NCI-H446 treated with DMSO at 0.1 percent for 48 hours (cell line): ENCODE data around the gene TTC23.
"Not testable (repeated sequence)": the region's sequence is repeated elsewhere in the genome, so short reads cannot be mapped to it uniquely, and the experiment has no call there.

Source experiments
- DNase-seq: peaks from one replicate; lab custom pipeline; 2025; lab: John Stamatoyannopoulos, UW

The TTC23 gene

GRCh38 chr15:99250001-99250400, 620 bp upstream of the TTC23 start:
- DNase-seq: no peak

DNA sequence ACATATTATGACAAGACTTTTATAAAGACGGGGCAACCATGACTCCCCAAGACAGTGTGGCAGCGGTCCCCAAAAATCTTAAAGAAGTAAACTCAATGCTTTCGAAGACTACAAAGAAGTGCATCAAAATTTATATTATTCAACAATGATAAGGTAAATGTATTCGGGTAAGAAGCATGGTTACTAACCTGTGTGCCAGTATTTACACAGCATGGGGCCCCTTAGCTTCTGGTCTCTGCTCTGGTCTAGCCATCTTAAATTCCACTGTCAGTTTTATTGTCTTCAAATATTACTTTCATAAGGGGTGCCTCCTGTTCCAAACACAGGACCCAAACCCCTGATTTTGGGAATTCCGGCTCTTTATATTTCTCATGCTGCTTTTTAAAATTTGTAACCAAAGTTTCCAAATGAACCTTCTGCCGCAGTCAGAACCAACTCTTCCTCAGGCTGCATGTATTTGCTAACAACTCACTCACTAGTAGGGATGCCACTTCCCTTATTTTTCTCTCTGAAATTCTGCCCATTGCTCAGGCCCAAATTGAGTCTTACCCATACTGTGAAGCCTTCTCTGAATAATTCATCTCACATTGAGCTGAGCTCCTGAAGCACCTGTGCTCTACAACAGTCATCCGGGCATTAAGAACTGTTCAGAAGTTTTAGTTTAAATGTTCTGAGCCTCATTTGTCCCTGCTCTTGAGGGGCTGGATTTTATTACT, 1.2 kb downstream of the TTC23 start:
- no peak for DNase-seq

GRCh38 chr15:99247062-99247461, 2.3 kb downstream of the TTC23 start:
- no peak for DNase-seq

DNA sequence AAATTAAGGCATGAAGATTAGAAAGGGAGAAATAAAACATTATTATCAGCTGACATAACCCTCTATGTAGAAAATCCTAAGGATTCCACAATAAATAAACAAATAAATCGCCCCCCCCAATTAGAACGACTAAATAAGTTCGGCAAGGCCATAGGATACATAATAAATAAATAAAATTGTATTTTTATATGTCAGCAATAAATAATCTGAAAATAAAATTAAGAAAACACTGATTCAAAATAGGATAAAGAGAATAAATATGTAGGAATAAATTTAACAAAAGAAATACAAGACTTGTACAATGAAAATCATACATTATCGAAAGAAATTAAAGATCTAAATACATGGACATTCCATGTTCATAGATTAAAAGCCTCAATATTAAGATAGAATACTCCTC, 5.1 kb downstream of the TTC23 start:
- DNase-seq: no peak

- no peak for DNase-seq
Observed at GRCh38 chr15:99241752-99242151, 7.6 kb downstream of the TTC23 start.

- DNase-seq: no peak
Observed at GRCh38 chr15:99239545-99240198, 9.7 kb downstream of the TTC23 start.

- no peak for DNase-seq
Observed at GRCh38 chr15:99238849-99239248, 10.5 kb downstream of the TTC23 start.

- not testable (repeated sequence) for DNase-seq
Observed at GRCh38 chr15:99234160-99234559, 15.2 kb downstream of the TTC23 start.

DNA sequence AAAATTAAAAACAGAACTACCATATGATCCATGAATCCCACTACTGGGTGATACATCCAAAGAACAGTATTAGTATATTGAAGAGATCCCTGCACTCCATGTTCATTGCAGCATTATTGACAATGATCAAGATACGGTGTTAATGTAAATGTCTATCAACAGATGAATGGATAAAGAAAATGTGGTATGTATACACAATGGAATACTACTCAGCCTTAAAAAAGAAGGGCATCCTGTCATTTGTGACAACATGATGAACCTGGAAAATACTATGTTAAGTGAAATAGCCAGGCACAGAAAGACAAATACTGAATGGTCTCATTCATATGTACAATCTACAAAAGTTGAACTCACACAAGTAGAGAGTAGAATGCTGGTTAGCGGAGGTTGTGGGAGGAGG, 16.6 kb downstream of the TTC23 start:
- DNase-seq: no peak

GRCh38 chr15:99230867-99231266, 18.5 kb downstream of the TTC23 start:
- DNase-seq: no peak

DNA sequence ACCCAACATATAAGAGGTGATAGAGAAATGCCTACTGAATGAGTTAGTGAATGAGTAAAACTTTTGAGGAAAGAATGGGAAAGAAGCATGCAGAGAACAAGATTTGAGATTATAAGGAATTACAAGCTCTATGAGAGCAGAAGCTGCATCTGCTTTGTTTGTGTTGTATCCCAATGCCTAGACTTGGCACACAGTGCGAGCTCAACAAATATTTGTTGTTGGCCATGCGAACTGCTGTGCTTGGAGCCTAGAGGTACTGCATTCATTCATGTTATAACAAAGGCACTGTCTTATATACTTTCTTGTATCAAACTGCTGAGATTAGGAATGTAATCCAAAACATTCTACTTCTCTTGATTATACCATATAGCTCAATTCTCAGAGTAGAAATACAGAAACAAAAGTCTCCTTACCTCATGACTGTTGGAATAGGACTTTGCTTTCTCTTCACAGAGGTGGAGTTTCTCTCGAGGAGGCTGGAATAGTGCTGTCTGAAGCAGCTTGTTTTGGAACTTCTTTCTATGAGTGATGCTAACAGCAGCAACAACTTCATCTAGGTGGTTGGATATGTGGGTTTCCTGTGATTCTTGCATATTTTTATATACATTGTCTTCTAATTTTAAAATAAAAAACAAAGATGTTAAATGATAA, 21.1 kb downstream of the TTC23 start:
- no peak for DNase-seq

GRCh38 chr15:99226802-99227201, 22.6 kb downstream of the TTC23 start:
- DNase-seq: no peak

DNA sequence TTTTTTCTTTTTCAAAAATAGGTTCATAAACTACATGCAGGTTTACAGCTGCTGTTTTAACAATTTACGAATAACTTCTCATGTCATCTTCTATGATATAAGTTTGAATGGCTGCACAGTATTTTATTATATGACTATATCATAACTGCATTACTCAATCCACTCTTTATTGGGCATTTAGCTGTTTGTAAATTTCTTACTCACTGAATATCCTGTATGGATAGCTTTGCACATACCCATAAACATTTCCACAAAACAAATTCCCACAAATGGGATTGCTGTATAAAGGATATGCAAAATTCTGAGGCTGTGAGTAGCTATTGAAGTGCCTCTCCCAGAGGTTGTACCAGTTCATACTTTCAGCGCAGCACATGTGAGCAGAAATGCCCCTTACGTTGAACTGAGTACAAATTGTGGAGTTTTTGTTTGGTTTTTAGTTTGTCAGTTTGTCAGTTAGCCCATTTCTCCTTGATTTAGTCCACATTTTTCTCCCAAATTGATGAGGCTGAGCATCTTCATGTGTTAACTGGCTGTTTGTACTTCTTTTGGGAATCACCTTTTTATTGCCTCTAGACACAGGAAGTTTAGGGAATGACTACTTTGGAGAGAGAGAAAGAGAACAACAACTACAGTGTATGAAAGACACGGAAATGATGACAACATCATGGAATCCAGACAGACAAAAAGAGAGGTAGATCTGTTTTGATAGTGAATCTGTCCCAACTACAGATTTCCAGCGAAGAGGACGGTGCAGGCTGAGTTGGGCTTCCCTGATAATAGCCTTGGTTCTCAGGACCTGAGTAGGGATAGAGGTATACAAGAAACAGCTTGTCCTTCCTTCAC, 24.8 kb downstream of the TTC23 start:
- no peak for DNase-seq

GRCh38 chr15:99213187-99213811, 36.1 kb downstream of the TTC23 start:
- no peak for DNase-seq

GRCh38 chr15:99212406-99212805, 37.0 kb downstream of the TTC23 start:
- DNase-seq: no peak

GRCh38 chr15:99211926-99212325, 37.5 kb downstream of the TTC23 start:
- no peak for DNase-seq

DNA sequence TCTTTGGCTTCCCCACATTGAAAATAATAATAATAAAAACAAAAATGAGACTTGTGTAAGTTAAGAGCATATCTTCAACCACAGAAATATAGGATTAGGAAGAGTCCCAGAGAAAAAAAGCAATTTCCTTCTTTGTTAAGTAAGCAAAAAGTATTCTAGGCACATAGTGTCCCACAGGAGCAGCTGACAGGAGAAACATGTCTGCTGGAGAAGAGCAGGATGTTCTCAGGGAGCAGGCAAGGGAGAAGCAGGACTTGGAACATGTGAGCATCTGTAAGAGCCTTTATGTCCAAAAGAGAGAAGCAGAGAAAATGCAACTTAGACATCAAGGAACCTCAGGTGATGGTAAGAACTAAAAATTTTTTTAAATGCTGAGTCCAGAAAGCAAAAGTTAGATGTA, 39.0 kb downstream of the TTC23 start:
- DNase-seq: no peak

DNA sequence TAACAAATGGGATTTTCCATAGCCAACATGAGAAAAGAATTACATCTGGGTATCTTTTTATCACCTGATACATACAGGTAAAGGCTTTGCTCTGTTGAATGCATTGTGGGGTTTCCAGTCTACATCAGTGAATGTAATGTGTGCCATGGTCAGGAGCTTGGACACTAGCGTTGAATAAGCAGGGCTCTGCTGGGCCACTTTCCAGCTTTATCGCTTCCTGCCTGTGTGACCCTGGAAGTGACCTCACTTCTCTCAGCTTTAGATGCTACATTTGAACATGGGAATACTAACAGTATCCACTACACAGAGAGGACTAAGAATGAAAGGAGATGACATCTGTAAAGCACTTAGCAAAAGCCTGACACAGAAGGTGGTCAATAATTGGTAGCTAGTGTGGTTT, 40.1 kb downstream of the TTC23 start:
- DNase-seq: no peak

DNA sequence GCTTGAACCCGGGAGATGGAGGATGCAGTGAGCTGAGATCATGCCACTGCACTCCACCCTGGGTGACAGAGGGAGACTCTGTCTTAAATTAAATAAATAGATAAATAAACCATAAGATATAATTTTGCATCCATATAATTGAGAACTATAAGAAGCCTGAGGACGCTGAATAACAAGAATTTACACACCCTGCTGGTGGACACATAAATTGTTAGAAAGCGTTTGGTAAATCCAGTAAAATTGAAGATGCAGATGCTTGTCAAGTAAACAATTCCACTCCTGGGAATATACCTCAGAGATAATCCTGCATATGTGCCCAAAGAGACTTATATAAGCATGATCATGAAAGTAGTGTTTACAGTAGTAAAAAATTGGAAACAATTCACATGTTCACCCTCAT, 41.7 kb downstream of the TTC23 start:
- DNase-seq: no peak

- no peak for DNase-seq
Observed at GRCh38 chr15:99202176-99202552, 47.2 kb downstream of the TTC23 start.

GRCh38 chr15:99201408-99202175, 47.8 kb downstream of the TTC23 start:
- no peak for DNase-seq
